ENCODE measurements around the gene COG2.
A peak's percentile ranks its signal among the peaks of the same experiment; 100 is the strongest.
"Not testable (repeated sequence)": the region's sequence is repeated elsewhere in the genome, so short reads cannot be mapped to it uniquely, and the experiment has no call there.

COG2 gene

DNA sequence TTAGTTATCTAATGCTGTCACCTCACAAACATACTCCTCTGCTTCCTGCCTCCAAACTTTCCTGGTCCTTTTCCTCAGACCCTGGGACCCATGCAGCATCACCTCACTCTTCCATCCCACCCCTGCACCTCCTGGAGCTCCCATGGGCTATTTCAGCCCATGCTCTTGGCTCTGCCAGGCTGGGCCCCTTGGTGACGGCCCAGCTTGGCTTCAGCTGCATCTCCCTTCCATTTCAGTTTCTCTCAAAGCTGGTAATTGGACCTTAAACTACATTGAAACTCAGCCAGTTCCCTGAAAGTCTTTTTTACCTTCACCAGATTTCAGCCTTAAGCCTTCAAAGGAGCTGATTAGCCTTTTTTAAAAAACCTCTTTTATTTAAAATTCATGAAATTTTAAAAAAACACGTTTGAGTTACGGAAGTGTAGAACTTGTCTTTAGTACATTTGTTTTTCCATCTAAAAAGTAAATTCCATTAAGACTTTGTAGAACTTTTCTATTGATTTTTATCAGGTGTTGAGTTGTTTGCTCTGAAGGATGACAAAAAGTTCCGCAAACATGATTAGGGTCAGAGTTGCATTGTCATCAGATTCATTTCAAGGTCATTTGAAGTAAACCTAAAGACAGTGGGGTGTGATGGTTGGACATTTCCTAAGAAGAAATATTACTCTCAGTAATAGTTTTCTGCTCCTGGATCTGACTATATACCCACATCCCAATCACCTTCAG lies 38.2 kb downstream of the COG2 start:
- no peak for DNase-seq

- DNase-seq, result peak in 1 of 2 experiments; percentile 72
These were observed 39.3 kb downstream of the COG2 start for GRCh38 chr1:230681599-230681998.

DNA sequence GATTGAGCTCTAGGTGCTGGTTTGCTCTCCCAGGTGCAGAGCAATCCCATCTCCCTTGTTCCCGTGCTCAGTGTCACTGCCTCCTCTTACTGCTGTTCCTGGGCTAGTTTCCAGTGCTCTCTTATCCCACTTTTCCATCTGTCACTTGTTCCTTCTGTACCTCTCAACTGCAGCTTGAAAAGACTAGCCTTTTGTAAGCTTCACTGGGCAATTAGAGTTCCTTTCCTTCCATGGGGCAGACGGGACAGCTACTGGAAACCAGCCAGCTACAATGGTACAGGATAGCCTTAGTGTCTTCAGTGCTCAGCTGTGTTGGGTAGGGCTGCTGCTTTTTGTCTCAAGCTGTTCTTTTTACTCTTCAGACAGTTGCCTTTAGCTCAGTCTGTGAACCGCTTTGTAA lies 40.0 kb downstream of the COG2 start:
- peak; percentile 62 to 96 for DNase-seq

DNA sequence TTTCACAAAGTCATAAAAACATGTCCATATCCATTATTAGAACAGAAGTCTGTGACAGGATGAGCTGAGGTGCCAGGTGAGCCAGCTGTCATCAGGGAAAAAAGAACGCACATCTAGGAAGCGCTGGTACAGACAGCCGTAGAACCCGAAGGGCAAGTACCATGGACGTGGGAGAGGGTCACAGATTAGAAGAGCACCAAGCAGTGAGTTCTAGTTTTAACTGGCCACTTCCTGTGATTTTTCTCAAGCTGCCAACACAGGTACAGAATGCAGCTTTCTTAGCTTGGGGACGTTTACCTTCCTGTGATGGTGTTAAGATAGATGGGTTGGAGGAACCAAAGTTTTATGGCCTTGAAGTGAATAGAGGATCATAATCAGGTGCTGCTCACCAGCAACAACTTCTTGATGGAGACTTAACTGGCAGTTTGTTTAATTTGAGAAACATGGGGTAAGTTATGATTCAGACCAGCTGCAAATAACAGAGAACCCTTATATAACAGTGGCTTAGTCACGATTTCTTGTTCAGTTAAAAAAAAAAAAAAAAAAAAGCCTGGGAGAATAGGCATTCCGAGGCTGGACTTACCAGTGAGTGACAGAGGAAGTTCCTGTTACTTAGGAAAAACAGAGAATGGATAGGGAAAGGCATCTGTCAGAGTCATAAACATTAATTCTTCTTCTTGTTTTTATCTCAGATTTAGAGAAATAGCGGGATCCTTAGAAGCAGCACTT lies 40.8 kb downstream of the COG2 start:
- DNase-seq, result no peak

DNA sequence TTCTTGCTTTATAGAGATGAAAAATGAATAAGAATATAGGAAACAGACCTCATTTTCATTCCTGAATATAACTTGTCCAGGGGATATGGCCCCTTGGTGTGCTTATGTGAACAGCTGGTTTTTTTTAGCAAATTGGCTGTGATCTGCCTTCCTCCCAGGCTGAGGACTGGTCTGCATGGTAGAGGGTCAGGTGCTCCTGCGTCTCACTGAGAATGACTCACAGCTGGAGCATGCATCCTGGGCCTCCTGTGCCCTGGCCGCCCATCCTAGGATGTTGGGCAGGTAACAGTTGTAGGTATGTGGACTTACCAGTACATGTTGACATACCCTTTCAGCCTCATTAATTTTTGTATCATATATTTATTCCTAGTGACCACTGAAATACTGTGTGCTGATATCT lies 41.9 kb downstream of the COG2 start:
- no peak for DNase-seq

- DNase-seq, result no peak
These were observed 42.7 kb downstream of the COG2 start for GRCh38 chr1:230684998-230685397.

DNA sequence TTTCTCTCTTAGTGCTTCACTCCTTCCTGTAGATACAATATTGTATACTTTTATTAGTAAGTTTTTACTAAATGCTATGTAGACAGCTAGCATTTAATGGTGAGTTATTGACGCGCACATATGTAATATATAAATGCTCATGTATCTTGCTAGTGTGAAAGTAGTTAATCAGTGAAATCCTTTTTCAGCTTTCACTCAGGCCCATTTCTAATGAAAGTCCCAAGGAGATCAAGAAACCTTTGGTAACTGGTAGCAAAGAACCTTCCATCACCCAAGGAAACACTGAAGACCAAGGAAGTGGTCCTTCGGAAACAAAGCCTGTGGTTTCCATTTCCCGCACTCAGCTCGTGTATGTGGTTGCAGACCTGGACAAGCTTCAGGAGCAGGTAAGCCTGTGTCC lies 44.5 kb downstream of the COG2 start:
- no peak for DNase-seq

DNA sequence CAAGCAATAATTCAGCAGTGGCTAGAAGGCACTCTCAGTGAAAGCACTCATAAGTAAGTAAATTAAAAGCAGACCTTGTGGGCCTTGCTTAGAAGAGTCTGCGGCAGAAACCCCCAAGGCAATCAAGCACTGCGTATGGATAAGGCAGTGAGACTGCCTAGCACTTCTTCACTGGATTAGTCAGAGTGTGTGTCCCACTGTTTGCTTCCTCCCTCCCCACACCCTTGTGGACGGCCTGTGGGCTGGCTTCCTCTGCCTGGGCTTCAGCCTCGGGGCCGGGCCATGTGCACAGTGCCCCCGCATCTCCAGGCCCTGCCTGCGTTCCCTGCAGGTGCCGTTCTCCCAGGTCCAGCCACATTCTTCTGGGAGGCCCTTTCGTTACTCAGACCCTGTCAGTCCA lies 47.8 kb downstream of the COG2 start:
- no peak for DNase-seq

GRCh38 chr1:230691615-230692014 lies 49.3 kb downstream of the COG2 start:
- no peak for DNase-seq

DNA sequence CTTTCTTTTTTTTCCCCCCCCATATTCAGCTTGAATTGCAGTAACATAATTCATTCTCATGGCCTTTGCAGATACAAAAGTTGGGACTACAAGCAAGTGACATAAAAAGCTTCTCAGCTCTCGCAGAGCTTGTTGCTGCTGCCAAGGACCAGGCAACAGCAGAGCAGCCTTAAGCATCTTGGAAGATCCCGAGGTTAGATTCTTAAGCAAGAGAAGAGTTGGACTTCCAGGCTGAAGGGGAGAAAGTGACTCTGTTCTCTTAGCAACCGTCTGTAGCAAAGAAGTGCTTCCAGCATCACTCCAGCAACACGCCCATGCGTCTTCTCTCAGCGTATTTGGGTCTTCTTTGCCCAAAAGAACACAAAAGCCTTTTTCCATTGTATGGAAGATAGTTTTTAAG lies 50.9 kb downstream of the COG2 start:
- DNase-seq, result no peak

DNA sequence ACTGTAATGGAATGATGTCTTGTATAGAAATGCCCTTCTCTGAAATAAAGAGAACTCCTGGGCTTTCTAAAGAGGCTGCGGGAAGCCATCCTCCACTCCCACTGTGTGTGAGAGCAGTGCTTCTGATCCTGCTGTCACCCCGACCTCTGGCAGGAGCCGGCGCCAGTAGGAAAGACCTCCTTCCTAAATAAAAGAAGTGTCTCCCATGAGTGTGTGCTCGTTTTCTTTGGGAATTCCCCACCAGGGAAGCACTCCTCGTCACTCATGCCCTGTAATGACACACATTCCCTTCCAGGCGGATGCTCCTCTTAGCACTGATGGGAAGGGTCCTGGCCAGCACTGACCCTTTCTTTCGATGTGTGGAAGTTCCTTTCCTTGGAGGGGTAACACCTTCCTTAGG lies 51.5 kb downstream of the COG2 start:
- no peak for DNase-seq

GRCh38 chr1:230694464-230694863 lies 52.2 kb downstream of the COG2 start:
- no peak for DNase-seq

GRCh38 chr1:230694991-230695390 lies 52.7 kb downstream of the COG2 start:
- DNase-seq, result no peak

DNA sequence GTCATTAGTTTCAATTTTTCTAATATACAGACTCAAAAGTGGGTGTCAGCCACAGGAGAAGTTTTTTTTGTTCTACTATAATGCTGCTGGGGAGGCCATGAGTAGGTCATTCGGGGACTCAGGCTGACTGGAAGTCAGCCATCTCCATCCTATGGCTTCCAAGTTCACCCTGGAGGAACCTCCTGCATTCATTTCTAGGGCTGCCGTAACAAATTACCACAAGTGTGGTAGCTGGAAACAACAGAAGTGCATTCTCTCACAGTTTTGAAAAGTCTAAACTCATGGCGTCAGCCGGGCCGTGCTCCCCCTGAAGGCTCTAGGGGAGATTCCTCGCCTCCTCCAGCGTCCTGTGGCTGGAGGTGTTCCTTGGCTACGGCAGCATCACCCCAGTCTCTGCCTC lies 53.9 kb downstream of the COG2 start:
- DNase-seq, result no peak

DNA sequence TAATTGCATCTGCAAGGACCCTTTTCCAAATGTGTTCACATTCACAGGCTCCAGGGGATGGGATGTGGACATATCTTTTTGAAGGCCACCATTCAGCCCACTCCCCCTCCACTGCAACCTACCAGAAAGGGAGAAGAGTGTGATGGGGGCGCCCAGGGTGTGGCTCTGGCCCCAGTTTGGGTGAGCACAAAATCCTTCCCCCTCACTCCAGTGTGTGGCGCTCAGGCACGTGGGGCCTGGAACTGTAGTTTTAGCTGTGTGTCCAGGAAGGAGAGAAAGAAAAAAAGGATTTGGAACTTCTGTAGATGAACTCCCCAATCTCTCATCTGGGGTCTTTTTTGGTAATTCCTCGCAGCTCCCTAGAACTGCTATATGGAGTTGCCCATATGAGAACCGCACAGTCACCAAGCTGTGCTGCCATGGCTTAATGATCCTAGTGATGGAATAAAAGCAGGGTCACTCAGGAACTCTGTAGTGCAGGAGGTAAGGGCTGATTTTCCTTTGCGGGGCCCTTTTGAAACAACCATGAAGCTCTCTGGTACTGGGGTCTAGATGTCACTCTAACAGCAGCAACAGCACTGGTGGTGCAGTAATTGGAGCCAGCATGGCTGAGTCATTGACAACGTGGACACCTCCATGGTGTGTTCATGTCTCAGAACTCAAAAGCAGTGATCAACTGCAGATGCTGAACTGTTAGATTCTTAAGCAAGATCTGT lies 54.6 kb downstream of the COG2 start:
- DNase-seq, result peak in 1 of 2 experiments; percentile 40

- DNase-seq, result no peak
These were observed 55.8 kb downstream of the COG2 start for GRCh38 chr1:230698130-230698529.

DNA sequence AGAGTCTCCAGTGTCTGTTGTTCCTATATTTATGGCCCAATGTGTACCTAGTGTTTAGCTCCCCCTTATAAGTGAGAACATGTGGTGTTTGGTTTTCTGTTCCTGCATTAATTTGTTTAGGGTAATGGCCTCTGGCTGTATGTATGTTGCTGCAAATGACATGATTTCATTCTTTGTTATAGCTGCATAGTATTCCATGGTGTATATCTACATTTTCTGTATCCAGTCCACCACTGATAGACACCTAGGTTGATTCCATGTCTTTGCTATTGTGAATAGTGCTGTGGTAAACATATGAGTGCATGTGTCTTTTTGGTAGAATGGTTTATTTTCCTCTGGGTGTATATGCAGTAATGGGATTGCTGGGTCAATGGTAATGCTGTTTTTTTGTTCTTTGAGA lies 56.7 kb downstream of the COG2 start:
- not testable (repeated sequence) for DNase-seq

- DNase-seq, result no peak
These were observed 57.4 kb downstream of the COG2 start for GRCh38 chr1:230699716-230700115.

- no peak for DNase-seq
These were observed 57.9 kb downstream of the COG2 start for GRCh38 chr1:230700132-230700531.

- DNase-seq, result no peak
These were observed 59.2 kb downstream of the COG2 start for GRCh38 chr1:230701434-230701833.

DNA sequence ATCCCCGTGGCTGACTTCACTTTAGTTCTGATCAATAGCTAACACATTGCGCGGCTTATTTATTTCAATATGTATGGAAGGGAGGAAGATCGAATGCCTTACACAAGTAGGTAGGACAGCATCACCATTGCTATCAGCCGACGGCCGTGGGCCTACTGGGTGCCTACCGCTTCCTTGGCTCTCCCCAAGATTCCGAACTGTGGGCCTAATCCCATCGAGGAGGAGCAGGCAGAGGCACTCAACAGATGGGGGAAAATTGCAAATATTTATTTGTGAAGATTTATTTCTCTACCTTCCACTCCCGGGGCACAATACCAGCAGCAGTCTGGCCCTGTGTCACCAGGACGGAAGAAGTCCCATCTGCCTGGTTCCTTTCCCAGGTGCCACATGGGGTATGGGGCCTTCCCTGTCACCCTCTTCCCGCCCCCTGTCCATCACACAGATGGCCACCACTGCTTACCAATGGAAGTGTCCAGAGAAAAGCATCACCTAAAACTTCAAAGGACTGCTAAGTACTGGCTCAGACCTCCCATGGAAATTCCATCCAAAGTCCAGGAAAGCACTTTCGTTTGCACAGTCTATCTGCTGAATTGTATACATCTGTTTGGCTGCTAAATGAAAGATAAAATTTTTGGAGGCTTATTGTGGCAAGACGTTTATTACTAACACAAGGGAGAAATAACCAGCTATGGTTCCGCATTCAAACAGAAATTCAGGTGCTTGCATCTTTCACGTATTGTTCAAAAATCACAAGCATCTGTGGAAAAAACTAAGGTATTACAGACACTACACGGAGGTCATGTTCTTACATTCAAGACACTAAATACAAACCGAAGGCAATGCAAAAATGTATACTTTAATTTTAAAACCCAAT lies 59.9 kb downstream of the COG2 start:
- no peak for DNase-seq

- no peak for DNase-seq
These were observed 60.8 kb downstream of the COG2 start for GRCh38 chr1:230702934-230703678.

All from NCI-H446 (cell line).